Smooth muscle cell (in vitro differentiated cells): ENCODE results near the gene VSIG8. TPM values are rescaled to one million over a fixed set of nuclear protein-coding genes. Genes with fewer than 3 reads are reported as not detected.

Experiments used
- DNase-seq: peaks from one replicate; lab custom pipeline; 2025; ENCODE audit not compliant: unreplicated experiment; lab: John Stamatoyannopoulos, UW
- H2AFZ ChIP-seq: fragments of 200-600 bp; sonication (generic); 2 replicates; pipeline ENCODE4 v1.6.0; 2016; ENCODE audit warnings: antibody characterized with exemption, low read depth, mild to moderate bottlenecking
- H3F3A ChIP-seq: fragments of 200-600 bp; sonication (generic); 2 replicates; pipeline ENCODE4 v1.6.0; 2017; ENCODE audit warnings: antibody characterized with exemption, low read depth
- H3K27ac ChIP-seq: fragments of 200-600 bp; sonication (generic); 2 replicates; pipeline ENCODE4 v1.5.1; 2016; ENCODE audit warnings: low read depth, mild to moderate bottlenecking
- H3K27me3 ChIP-seq: fragments of 200-600 bp; sonication (generic); 2 replicates; pipeline ENCODE4 v1.6.1; 2016; ENCODE audit warnings: low read depth, mild to moderate bottlenecking
- H3K36me3 ChIP-seq: fragments of 200-600 bp; sonication (generic); 2 replicates; pipeline ENCODE4 v1.5.1; 2016; ENCODE audit warnings: low read depth
- H3K4me1 ChIP-seq: fragments of 200-600 bp; sonication (generic); 2 replicates; pipeline ENCODE4 v1.5.1; 2016; ENCODE audit warnings: low read depth
- H3K4me2 ChIP-seq: fragments of 200-600 bp; sonication (generic); 2 replicates; pipeline ENCODE4 v1.6.0; 2016; ENCODE audit warnings: mild to moderate bottlenecking
- H3K4me3 ChIP-seq: fragments of 200-600 bp; sonication (generic); 2 replicates; pipeline ENCODE4 v1.5.1; 2016; ENCODE audit warnings: mild to moderate bottlenecking
- H3K79me2 ChIP-seq: fragments of 200-600 bp; sonication (generic); 2 replicates; pipeline ENCODE4 v1.6.0; 2016; ENCODE audit warnings: low read depth, mild to moderate bottlenecking
- H3K9ac ChIP-seq: fragments of 200-600 bp; sonication (generic); 2 replicates; pipeline ENCODE4 v1.6.0; 2016; ENCODE audit warnings: low read depth
- H3K9me3 ChIP-seq: fragments of 200-600 bp; sonication (generic); replicated peaks from 2 replicates; pipeline ENCODE4 v1.5.1; 2016; ENCODE audit warnings: low read depth
- H4K20me1 ChIP-seq: fragments of 200-600 bp; sonication (generic); 2 replicates; pipeline ENCODE4 v1.6.0; 2016; ENCODE audit warnings: low read depth
- WGBS: methylation state at CpG from one replicate; pipeline ENCODE4 v1.1.7; 2016; ENCODE audit warnings: low lambda C conversion rate; 5-methylcytosine and 5-hydroxymethylcytosine counted together
- polyA plus RNA-seq: library from polyadenylated mRNA; unstranded; fragments of >200 nt; fragmentation: Nextera tagmentation; extraction: Ambion mirVana; gene quantifications from 2 replicates; pipeline ENCODE4 v1.2.1, GENCODE V29; 2016
- total RNA-seq: library from RNA; depleted of rRNA; stranded (reverse); fragments of >200 nt; gene quantifications from 2 replicates; pipeline ENCODE4 v1.2.3, GENCODE V29; 2014
- TF ChIP-seq, protein P1 (sequence below): fragments of 200-600 bp; sonication (generic); IDR thresholded peaks from 2 replicates; pipeline ENCODE4 v1.5.1; 2017; ENCODE audit warnings: borderline replicate concordance, mild to moderate bottlenecking, antibody characterized with exemption; ENCODE audit not compliant: insufficient read depth, poor library complexity, severe bottlenecking

VSIG8 gene
- total and polyA plus RNA-seq, 2 experiments from 2014 or later, result 0.29 TPM; not detected in 1

DNA sequence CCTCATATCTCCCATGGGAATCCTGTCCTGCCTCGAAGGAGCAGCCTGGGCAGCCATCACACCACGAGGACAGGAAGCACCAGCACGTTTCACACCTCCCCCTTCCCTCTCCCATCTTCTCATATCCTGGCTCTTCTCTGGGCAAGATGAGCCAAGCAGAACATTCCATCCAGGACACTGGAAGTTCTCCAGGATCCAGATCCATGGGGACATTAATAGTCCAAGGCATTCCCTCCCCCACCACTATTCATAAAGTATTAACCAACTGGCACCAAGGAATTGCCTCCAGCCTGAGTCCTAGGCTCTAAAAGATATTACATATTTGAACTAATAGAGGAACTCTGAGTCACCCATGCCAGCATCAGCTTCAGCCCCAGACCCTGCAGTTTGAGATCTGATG lies 27.1 kb downstream of the VSIG8 start:
- H3F3A ChIP-seq, result no peaks in the 10 kb centered on the region
- H3K27ac ChIP-seq, result no peak overlapping the region
- H2AFZ ChIP-seq, result no peak overlapping the region
- no peak overlapping the region for H3K4me2 ChIP-seq
- H3K9me3 ChIP-seq, result no peaks in the 10 kb centered on the region
- H3K4me1 ChIP-seq, result peaks cover 14% of the 10 kb centered on the region
- H3K9ac ChIP-seq, result no peak overlapping the region
- no peaks in the 10 kb centered on the region for H4K20me1 ChIP-seq
- 79% methylated on average over 3 of the region's 3 CpGs for WGBS
- DNase-seq, result no peak
- H3K36me3 ChIP-seq, result no peaks in the 10 kb centered on the region
- no peaks in the 10 kb centered on the region for H3K27me3 ChIP-seq
- H3K4me3 ChIP-seq, result no peak overlapping the region
- no peaks in the 10 kb centered on the region for H3K79me2 ChIP-seq
- TF ChIP-seq, protein P1, sequence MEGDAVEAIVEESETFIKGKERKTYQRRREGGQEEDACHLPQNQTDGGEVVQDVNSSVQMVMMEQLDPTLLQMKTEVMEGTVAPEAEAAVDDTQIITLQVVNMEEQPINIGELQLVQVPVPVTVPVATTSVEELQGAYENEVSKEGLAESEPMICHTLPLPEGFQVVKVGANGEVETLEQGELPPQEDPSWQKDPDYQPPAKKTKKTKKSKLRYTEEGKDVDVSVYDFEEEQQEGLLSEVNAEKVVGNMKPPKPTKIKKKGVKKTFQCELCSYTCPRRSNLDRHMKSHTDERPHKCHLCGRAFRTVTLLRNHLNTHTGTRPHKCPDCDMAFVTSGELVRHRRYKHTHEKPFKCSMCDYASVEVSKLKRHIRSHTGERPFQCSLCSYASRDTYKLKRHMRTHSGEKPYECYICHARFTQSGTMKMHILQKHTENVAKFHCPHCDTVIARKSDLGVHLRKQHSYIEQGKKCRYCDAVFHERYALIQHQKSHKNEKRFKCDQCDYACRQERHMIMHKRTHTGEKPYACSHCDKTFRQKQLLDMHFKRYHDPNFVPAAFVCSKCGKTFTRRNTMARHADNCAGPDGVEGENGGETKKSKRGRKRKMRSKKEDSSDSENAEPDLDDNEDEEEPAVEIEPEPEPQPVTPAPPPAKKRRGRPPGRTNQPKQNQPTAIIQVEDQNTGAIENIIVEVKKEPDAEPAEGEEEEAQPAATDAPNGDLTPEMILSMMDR, result no peak

DNA sequence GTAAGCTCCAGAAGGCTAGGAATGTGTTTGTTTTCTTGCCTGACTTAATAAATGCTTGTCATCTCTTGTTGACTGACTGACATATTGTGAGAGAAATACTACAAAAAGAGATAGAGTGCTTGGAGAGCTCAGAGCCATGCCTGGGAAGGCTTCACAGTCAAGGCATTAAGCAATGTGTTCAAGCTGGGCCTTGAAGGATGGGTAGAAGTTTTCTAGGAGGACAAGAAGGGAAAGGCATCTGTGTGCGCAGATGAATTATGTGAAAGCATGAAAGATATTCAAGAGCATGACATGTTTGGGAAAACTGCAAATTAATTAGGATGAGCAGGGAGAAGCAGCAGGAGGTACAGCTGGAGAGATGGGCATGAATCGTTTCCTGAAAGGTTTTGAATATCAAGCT lies 30.1 kb downstream of the VSIG8 start:
- no peak overlapping the region for H3K9ac ChIP-seq
- no peaks in the 10 kb centered on the region for H3K79me2 ChIP-seq
- no peaks in the 10 kb centered on the region for H3K9me3 ChIP-seq
- H3K27ac ChIP-seq, result no peak overlapping the region
- no peaks in the 10 kb centered on the region for H4K20me1 ChIP-seq
- H3K4me2 ChIP-seq, result peak overlapping the region; percentile 17
- no peaks in the 10 kb centered on the region for H3K27me3 ChIP-seq
- no peak for DNase-seq
- peaks cover 14% of the 10 kb centered on the region for H3K4me1 ChIP-seq
- 93% methylated on average over 2 of the region's 2 CpGs for WGBS
- H3K4me3 ChIP-seq, result no peak overlapping the region
- H2AFZ ChIP-seq, result no peak overlapping the region
- H3F3A ChIP-seq, result no peaks in the 10 kb centered on the region
- TF ChIP-seq, protein P1, result no peak
- no peaks in the 10 kb centered on the region for H3K36me3 ChIP-seq

DNA sequence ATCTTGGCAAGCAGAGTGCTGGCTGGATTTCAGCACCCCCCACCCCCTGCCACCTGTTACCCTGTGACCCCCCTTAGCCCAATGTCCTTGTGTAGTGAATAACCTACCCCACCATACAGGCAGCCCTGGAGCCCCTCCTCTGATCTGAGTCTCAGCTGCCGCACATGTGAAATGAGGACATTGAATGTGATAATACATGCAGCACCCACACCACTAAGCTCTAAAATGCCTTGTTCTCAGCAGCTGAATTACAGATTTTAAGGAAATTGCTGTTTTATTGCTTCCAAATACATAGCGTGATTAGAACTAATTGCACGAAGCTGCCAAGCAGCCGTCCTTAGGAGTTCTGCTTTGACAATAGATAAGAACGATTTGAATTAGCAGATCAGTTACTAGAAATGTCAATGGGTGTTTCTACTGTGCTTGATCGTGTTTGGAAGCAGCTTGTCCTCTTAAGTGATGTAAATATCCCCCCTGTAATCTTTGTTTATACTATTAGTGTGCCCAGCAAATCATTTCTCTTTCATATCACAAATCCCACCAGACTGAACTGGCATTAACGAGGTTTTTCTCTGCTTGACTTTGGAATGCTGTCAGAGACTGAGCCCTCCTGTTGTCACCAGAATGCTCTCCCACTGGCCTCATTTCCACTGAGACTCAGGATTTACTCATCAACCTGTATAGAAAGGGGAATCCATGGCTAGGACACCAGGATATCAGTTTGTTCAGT lies 30.9 kb downstream of the VSIG8 start:
- Histone ChIP-seq H3K9ac (no peak overlapping the region), H3K36me3 (no peaks in the 10 kb centered on the region), H3K4me3 (no peak overlapping the region), H3K27ac (no peak overlapping the region), H3K79me2 (no peaks in the 10 kb centered on the region), H3K4me1 (peaks cover 14% of the 10 kb centered on the region), H2AFZ (no peak overlapping the region), H4K20me1 (no peaks in the 10 kb centered on the region), H3K4me2 (peak overlapping the region; percentile 17), H3K27me3 (no peaks in the 10 kb centered on the region), H3F3A (no peaks in the 10 kb centered on the region), H3K9me3 (no peaks in the 10 kb centered on the region)
- WGBS, result 21% methylated on average over 7 of the region's 7 CpGs
- DNase-seq, result no peak
- TF ChIP-seq, protein P1, result no peak

DNA sequence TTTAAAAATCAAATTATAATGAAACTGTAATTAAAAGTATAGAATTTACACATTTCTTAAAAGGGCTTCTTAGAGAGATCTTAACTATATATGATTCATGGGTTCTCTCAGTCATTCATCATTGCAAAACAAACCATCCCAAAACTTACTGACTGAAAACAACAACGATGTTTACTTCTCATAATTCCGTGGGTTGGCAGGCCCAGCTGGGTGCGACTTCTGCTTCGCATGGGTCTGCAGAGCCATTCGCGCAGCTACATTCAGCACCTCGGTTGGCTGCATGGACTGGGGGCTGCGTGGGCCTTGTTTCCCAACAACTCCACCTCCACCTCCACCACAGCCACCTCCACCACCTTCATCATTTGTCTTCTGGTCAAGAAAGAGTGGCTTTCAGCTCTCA lies 31.7 kb downstream of the VSIG8 start:
- no peaks in the 10 kb centered on the region for H3F3A ChIP-seq
- peak overlapping the region; percentile 47 for H3K4me2 ChIP-seq
- H3K27me3 ChIP-seq, result no peaks in the 10 kb centered on the region
- WGBS, result 66% methylated on average over 8 of the region's 8 CpGs
- H3K9me3 ChIP-seq, result no peaks in the 10 kb centered on the region
- no peak overlapping the region for H3K4me3 ChIP-seq
- no peak for DNase-seq
- H2AFZ ChIP-seq, result no peak overlapping the region
- peak overlapping the region; percentile 81 for H3K27ac ChIP-seq
- no peaks in the 10 kb centered on the region for H3K79me2 ChIP-seq
- no peaks in the 10 kb centered on the region for H3K36me3 ChIP-seq
- no peak overlapping the region for H3K9ac ChIP-seq
- H3K4me1 ChIP-seq, result peaks cover 14% of the 10 kb centered on the region
- no peaks in the 10 kb centered on the region for H4K20me1 ChIP-seq
- TF ChIP-seq, protein P1, result no peak
